GM18502 (cell line): Measurements from ENCODE around the gene ITGA2B.
"Not testable (repeated sequence)": the region's sequence is repeated elsewhere in the genome, so short reads cannot be mapped to it uniquely, and the experiment has no call there.

Experiments
- ATAC-seq: cut with Tn5 transposase; IDR thresholded peaks from one replicate; pipeline ENCODE4 v1.9.1; 2021; ENCODE audit warnings: mild to moderate bottlenecking; ENCODE audit not compliant: unreplicated experiment, poor library complexity

ITGA2B gene

DNA sequence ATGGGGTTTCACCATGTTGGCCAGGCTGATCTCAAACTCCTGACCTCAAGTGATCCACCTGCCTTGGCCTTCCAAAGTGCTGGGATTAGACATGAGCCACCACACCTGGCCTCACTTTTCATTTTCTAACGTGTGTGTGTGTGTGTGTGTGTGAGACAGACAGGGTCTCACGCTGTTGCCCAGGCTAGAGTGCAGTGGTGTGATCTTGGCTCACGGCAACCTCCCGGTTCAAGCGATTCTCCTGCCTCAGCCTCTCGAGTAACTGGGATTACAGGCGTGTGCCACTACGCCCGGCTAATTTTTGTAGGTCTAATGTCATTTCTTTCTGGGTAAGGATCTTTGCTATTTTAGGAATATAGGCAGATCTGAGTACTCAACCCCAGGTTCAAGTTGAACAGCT lies 4.7 kb upstream of the ITGA2B start:
- ATAC-seq, result not testable (repeated sequence)

DNA sequence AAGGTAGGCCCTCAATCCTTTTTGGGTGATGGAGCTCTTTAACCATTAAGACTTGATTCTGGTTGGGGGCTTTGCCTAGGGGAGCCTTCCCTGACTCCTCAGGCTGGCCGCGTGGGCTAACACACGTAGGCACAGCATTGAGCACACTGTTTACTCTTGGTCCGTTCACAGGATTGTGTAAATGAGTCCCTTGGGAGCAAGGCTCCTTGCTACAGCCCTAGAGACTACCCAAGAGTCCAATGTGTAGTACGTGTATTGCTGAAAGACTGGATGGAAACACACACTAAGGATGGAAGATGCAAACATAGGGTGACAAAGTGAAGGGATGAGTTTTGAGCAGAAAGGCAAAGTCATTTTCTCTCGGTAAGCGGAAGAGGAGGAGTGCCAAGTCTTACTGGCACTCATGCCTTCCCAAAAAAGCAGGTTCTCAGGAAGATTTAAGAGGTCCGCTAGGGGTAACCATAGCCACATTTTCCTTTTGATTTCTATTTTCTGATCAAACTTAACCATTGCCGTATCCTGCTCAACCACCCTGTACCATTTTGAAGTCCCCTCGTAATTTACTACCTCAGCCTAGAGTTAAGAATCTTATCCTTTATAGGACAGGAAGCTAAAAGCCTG lies 911 bp upstream of the ITGA2B start:
- ATAC-seq, result no peak

DNA sequence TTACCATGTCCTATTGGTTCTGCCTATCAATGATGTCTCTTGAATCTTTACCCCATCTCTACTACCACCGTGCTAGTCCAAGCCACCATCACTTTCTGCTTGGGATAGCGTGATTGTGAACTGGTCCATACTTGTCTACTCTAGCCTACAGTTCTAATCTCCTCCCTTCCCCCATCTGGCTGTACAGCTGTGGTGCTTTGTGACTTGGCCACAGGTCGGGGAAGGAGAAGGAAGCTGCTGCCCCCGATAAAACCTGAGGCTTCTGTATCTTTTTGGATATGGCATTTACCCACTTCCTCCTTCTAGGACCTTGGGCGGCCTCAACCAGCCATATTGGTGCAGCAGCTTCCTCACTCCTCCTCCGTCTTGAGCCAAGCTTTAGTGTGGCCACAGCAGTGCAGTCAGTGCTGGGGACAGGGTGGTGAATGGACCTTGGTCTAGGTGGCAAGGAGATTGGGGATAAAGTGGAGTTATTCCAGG lies 314 bp upstream of the ITGA2B start:
- no peak for ATAC-seq

DNA sequence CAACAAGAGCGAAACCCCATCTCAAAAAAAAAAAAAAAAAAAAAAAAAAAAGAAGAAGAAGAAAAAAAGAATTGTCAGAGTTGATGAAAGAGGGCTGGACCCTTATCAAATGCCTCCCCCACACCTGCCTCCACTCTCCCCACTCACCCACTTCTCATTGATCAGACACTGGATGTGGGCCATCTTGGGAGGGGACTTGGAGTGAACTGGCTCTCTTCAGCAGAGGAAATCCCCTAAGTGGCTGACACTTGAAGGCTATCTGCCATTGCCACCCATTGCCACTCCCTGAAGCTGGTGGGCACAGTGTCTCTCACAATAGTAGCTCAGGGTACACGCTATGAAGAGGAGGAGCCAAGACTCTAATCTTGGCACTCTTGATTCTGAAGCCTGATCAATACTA lies 1.6 kb downstream of the ITGA2B start:
- no peak for ATAC-seq

DNA sequence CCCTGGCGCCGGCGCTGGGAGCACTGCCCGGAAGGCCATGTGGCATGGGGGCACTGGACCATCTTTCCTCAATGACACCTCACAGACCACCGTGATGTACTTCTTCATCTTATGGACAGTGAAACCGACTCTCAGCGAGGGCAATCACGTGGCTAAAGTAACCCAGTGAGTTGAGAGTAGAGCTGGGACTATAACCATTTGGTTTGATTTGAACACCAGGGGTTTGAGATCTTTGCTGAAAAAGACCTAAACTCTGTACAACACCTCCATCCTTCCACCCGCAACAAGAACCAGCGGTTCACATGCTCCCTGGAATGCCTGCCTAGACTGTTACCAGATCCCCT lies 3.3 kb downstream of the ITGA2B start:
- ATAC-seq, result no peak

DNA sequence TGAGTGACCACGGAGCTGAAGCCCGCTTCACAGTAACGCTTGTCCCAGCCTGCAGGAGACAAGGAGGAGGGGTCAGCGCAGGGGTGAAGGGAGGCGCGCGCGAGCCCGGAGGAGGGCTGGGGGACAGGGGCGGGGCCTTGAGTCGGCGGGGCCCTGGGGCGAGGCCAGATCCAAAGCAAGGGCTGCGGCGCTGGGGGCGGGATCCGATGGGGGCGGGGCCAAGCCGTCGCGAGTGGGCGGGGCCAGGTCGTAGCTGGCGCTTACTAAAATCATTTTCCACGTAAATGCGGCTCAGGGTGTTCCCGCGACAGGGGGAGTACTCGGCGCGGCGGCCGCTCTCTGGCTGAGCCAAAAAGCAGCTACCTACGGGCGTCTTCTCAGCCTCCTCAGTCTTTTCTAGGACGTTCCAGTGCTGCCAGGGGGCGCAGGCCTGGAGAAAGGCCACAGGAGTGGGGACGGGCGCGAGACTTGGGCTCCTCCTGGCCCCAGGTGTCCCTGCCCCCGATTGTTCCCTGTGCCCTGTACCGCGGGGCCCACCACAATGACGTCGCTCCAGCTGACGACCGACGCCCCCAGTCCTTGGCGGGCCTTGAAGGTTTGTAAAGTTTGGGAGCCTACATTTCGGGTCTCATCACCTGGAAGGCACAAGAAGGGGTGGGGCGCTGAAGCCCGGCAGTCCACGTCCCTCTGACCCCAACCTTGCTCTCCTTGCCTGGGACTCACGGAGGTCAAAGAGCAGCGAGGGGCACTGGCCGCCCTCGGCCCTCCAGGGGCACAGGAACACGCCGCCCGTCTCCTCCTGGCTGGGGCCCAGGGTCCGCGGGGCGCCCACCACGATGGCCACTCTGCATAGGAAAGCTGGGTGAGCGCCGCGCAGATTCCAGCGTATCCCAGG lies 3.9 kb downstream of the ITGA2B start:
- no peak for ATAC-seq

DNA sequence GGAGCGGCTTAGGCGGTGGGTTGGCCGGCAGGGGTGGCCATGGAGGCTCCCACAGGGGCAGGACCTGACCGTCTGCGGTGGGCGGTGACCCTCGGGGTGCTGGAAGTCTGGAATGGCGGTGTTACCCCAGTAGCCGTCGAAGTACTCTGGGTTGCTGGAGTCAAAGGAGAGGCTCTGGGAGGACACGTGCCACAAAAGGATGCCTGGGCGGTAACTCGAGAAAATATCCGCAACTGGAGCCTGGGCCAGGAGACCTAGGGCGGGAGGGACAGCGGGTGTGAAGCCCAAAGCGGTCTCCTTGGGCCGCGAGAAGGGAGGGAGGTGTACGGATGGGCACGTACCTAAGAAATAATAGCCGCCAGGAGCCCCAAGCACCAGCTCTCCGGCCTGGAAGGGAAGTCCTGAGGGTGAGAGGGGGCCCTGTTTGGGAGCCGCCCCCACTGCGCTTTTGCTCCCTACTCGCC lies 4.6 kb downstream of the ITGA2B start:
- ATAC-seq, result no peak

DNA sequence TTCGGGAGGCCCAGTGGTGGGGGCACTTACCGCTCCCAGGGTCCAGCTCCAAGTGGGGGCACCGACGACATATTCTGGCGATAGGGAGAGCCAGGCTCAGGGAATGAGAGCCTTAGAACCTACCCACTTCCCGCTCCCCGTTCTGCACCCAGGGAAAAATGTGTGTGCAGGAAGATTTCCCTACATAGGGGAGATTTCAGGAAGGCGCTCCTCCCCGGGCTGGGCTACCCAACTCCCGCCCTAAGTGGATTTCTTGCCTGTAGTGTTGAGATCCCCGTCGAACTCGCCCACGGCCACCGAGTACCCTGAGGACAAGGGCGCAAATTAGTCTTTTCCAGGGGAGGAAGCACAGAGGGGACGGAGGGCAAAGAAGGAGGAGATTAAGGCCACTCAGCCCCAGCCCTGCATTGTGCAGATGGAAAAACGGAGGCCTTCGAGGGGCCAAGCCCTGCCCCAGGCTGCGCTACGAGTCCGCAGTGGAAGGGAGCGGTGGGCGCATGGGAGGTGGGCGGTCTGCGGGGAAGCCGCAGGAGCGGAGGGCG lies 5.1 kb downstream of the ITGA2B start:
- ATAC-seq, result no peak

DNA sequence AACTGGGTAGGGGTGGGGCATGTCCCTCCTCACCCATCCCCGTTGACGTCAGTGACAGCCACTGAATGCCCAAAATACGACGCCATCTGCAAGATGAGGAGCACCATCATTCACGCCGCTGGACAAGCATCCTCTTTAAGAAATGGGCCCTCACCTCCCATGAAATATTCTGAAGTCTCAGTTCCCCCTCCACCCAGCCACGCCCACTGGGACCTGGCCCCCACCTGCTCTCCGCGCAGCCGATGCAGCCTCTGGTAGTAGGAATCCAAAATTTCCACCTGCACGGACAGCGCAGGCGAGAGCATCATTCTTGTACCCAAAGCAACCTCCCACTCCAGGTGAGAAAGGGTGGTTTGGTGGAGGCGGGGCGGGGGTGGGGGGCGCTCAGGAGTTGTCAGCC lies 5.6 kb downstream of the ITGA2B start:
- ATAC-seq, result no peak

DNA sequence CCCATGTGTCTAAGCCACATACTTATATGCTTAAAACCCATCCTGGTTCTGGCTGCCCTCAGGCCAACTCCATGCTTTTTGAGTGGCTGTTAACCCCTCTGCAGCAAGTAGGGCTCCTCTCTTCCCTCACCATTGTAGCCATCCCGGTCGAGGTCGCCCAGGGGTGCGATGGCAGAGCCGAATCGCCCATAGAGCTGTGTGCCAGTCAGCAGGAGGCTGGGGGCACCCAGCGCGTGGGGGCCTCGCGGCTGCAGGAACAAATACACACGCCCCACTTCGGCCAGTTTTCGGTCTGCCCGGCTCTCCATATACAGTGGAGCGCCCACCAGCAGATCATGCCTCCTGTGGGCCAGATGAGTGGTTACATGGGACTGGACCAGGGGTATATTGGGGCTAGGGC lies 6.1 kb downstream of the ITGA2B start:
- no peak for ATAC-seq

DNA sequence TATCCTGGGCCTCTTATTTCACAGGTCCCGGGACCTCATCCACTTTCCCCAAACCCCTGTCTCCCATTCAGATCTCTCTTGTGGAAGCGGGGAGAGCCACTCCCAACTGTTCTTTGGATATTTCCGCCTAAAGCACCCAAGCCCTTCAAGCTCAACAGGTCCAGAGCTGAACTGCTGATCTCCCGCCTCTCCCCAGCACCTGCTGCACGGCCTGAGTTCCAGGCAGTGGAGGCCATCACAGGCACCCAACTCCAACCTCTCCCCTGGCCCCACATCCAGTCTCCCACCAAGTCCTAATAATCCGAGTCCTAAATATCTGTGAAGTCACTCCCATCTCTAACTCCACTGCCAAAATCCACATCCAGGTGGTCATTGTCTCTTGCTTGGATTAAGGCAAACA lies 6.5 kb downstream of the ITGA2B start:
- ATAC-seq, result no peak

DNA sequence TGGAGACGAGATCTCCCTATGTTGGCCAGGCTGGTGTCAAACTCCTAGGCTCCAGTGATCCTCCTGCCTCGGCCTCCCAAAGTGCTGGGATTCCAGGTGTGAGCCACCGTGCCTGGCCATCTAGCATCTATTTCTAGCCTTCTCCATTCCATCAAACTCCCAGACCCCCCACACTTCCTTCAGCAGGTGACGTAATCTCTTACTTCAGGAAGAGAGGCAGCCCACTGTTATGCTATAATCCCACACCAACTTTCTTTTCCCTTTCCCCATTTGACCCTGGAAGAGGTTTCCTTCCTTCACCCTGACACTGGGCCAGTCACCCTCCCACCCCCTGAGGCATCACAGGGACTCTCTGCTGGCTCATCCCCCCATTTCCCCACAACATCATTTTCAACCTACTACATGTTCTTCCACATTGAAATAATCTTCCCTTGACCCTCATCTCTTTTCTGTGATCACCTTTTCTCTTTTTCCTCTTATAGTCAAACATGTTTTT lies 7.6 kb downstream of the ITGA2B start:
- no peak for ATAC-seq

DNA sequence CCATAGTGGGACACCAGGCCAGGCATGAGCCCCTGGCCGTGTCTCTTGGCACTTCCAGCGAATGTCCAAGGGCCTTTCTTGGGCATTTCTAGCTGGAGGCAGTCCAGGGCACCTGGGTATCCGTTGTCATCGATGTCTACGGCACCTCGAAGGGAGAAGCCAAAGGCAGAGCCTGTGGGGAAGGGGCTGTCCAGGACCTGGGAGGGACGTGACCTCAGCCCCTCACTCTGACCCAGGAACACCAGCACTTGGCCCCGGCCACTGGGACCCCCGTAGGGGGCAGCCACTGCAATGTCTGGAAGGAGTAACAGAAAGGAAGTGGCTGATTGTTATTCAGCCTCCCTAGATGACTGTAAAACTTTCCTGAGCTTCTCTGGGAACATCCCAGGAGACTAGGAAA lies 8.7 kb downstream of the ITGA2B start:
- ATAC-seq, result no peak

DNA sequence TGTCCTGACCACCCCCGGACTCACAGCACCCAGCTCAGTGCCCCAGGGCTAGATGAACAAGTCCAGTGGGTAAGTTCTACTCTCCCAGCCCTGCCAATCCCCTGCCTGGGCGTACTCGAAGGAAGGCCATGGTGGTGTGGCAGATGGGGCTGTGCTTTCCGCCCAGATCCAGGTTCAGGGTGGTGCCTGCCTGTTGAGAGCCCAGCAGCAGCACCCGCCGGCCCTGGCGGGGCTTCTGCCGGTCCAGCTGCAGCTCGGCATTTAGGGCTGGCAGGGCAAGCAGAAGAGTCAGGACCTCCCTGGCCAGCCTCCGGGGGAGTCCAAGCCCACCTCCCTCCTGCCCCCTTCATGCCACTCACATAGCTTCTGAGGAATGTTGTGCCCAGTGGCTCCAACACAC lies 9.6 kb downstream of the ITGA2B start:
- no peak for ATAC-seq

DNA sequence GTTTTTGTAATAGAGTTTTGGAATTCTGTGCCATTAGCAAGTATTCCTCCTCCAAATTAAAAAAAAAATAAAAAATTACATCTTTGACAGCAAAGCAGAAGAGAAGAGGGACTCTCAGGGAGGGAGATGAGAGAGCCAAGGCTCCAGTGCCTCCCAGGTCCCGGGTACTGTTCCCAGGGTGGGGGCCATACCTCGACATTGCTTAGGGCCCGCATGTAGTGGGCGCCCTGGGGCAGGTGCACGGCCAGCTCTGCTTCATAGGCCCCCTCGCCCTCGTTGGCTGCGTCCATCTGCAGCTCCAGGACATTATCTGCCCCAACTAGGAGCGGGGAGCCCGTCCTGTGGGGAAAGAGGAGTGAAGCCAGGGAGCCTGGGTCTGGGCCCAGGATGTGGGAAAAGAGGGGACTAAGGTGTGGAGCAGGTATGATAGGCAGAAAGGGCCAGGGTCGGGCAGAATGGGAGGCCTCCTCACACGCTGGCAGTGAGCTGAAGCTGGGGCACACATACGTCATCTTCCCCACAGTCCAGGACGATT lies 11.2 kb downstream of the ITGA2B start:
- no peak for ATAC-seq

DNA sequence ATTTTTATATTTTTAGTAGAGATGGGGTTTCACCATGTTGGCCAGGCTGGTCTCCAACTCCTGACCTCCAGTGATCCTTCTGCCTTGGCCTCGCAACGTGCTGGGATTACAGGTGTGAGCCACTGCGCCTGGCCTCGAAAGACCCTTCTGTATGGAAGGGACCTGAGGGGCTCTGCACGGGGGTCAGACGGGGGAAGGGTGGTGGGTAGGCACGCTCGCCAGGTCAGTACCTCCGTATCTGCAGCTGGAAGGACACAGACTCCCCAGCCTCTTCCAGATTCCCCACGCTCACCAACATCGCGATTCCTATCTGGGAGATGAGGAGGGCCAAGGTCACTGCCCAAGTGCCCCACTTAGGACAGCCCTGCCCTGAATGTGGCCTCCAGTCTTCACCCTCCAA lies 12.7 kb downstream of the ITGA2B start:
- ATAC-seq, result no peak

DNA sequence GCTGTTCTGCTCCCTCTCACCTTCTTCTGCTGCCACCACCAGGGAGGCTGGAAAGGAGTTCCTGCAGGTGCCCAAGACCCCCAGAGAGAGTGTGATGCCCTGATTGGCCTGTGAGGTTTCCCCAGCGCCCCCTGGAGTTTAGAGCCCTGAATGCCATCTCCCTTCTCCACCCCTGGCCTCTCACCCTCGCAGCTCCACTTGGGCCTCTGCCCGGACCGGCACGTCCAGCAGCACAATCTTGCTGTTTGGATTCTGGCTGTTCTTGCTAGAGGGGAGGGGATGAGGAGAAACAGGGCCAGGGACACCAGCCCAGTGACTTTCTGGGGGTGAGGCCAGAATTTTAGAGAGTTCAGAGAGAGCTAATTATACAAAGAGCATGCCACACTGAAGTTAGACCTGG lies 13.3 kb downstream of the ITGA2B start:
- no peak for ATAC-seq

DNA sequence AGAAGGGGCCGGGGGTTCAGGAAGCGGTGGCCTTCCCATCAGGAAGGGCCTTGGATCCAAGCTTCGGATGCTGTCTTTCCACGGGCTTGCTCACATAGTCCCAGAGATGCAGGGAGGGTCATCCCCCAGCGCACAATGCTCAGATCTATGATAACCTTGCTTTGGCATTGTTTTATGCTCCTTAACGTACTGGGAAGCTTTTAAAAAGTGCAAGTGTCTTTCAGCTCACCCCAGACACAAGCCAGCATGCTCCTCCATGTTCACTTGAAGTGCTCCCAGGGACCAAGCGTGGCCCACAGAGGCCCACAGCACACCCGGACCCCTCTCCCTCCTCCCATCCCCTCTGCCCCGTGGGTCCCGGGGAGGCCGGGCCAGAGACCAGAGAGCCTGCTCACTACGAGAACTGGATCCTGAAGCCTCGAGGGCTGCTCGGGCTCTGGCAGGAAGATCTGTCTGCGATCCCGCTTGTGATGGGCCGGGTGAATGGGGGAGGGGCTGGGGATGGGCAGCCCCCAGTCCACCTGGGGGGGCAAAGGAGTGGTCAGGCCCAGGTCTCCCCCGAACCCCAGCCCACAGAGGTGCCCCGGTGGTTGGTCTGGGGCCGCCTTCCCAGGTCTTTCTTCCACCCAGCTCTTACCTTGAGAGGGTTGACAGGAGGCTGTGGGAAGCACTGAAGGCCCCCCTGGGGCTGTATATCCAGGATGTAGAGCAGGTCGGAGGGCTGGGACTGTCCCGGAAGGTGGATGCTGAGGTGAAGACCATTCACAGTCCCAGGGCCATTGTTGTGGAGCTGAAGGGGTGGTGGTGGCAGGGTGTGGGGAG lies 14.0 kb downstream of the ITGA2B start:
- ATAC-seq, result no peak

DNA sequence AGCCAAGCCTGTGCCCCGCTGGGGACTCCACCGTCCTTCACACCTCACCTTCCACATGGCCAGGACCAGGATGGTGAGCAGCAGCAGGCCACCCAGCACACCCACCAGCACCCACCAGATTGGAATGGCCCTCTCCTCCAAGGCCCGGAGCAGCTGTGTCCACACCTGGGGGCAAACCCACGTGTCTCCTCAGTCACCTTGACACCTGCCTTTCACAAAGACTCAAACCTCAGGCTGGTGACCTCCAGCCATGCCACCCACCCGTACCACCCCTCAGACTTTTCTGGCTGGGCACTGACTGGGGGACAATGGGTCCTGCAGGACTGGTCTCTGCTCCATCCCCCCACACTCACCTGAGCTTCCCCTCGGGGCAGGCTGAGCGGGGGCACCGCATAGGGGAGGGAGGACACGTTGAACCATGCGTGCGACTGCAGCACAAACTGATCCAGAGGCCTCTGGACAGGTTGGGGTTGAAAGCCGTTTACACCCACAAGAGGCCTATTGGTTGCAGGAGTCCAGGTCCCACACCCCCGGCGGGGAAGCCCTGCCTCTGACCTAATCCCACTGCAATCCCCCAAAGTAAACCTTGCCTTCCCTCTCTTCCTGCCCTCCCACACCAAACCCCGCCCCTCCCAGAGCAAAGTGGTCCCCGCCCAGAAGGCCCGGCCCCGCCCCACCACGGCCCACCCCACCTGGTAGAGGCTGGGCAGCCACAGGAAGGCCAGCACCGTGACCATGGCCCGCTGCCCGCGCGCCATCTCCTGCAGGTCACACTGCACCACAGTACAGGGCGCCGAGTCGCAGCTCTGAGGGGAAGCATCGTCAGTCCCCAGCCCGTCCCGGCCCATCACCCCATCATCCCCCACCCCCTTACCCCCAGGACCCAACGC lies 14.9 kb downstream of the ITGA2B start:
- ATAC-seq, result no peak
